Measurements from ENCODE around the gene SH3RF3.

The SH3RF3 gene

GRCh38 chr2:109183871-109184270 lies 54.9 kb downstream of the SH3RF3 start:
- no peak for DNase-seq (ENCODE audit: low spot score)

- no peak for DNase-seq (ENCODE audit: low spot score)
These were observed 55.4 kb downstream of the SH3RF3 start for GRCh38 chr2:109184368-109184767.

GRCh38 chr2:109185338-109185737 lies 56.3 kb downstream of the SH3RF3 start:
- DNase-seq (ENCODE audit: low spot score), result no peak

GRCh38 chr2:109185821-109186570 lies 57.0 kb downstream of the SH3RF3 start:
- no peak for DNase-seq (ENCODE audit: low spot score)

- DNase-seq (ENCODE audit: low spot score), result no peak
These were observed 57.7 kb downstream of the SH3RF3 start for GRCh38 chr2:109186656-109187250.

- DNase-seq (ENCODE audit: low spot score), result no peak
These were observed 58.9 kb downstream of the SH3RF3 start for GRCh38 chr2:109187711-109188495.

GRCh38 chr2:109188496-109188890 lies 59.5 kb downstream of the SH3RF3 start:
- DNase-seq (ENCODE audit: low spot score), result no peak

- DNase-seq (ENCODE audit: low spot score), result no peak
These were observed 59.9 kb downstream of the SH3RF3 start for GRCh38 chr2:109188898-109189297.

- no peak for DNase-seq (ENCODE audit: low spot score)
These were observed 60.7 kb downstream of the SH3RF3 start for GRCh38 chr2:109189751-109190150.

- no peak for DNase-seq (ENCODE audit: low spot score)
These were observed 65.0 kb downstream of the SH3RF3 start for GRCh38 chr2:109193807-109194619.

- no peak for DNase-seq (ENCODE audit: low spot score)
These were observed 65.6 kb downstream of the SH3RF3 start for GRCh38 chr2:109194620-109194937.

- no peak for DNase-seq (ENCODE audit: low spot score)
These were observed 66.4 kb downstream of the SH3RF3 start for GRCh38 chr2:109195193-109196045.

- no peak for DNase-seq (ENCODE audit: low spot score)
These were observed 67.3 kb downstream of the SH3RF3 start for GRCh38 chr2:109196081-109196875.

- DNase-seq (ENCODE audit: low spot score), result no peak
These were observed 68.8 kb downstream of the SH3RF3 start for GRCh38 chr2:109197491-109198418.

GRCh38 chr2:109199790-109200189 lies 70.8 kb downstream of the SH3RF3 start:
- no peak for DNase-seq (ENCODE audit: low spot score)

- no peak for DNase-seq (ENCODE audit: low spot score)
These were observed 71.8 kb downstream of the SH3RF3 start for GRCh38 chr2:109200616-109201464.

- DNase-seq (ENCODE audit: low spot score), result no peak
These were observed 72.7 kb downstream of the SH3RF3 start for GRCh38 chr2:109201465-109202327.

Data from Ammon's horn (tissue), 1 donor.